Measurements from ENCODE around the gene HS6ST2.

- TF ChIP-seq EZH2 (IDR thresholded peaks at IDR 0.05) (no peak), CTCF (IDR thresholded peaks at IDR 0.05 in 2 of 3, conservative IDR thresholded peaks at IDR 0.05 in 1 of 3; ENCODE audit: borderline replicate concordance in 1 of 3, insufficient read depth in 1 of 3, low read depth in 2 of 3, low read length in 2 of 3) (no peak), POLR2A (IDR thresholded peaks at IDR 0.05; ENCODE audit: borderline replicate concordance, extremely low read depth, insufficient read depth, insufficient read length) (no peak), JUND (IDR thresholded peaks at IDR 0.05) (no peak)
- TF ChIP-seq, protein P1, sequence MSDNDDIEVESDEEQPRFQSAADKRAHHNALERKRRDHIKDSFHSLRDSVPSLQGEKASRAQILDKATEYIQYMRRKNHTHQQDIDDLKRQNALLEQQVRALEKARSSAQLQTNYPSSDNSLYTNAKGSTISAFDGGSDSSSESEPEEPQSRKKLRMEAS (IDR thresholded peaks at IDR 0.05), result no peak
These were observed 5.1 kb downstream of the HS6ST2 start for GRCh38 chrX:132953354-132953753.

Measured in HCT116 (cell line).